ENCODE data around the gene NCOA3. TPM values are rescaled to one million over a fixed set of nuclear protein-coding genes. Genes with fewer than 3 reads are reported as not detected.

Gene NCOA3
- total RNA-seq, 1 donor = 44.5 TPM

GRCh38 chr20:47454298-47455132, 47.2 kb upstream of the NCOA3 start:
- Histone ChIP-seq H3K4me3 (ENCODE audit: insufficient read depth, low read length) (no peak overlapping the region), H3K27ac (ENCODE audit: low read depth, low read length) (no peak overlapping the region), H3K27me3 (ENCODE audit: insufficient read depth, low read length) (no peaks in the 10 kb centered on the region), H4K20me1 (ENCODE audit: insufficient read depth, low read length) (no peaks in the 10 kb centered on the region), H3K36me3 (ENCODE audit: insufficient read depth, low read length) (no peaks in the 10 kb centered on the region), H3K79me2 (ENCODE audit: insufficient read depth, low read length) (no peaks in the 10 kb centered on the region), H3K9me3 (ENCODE audit: low read depth, low read length) (peaks cover 6% of the 10 kb centered on the region), H3K4me1 (ENCODE audit: insufficient read depth, low read length) (peaks cover 17% of the 10 kb centered on the region), H3K4me2 (ENCODE audit: insufficient read depth, low read length) (no peak overlapping the region), H2AFZ (ENCODE audit: low read length) (no peak overlapping the region)
- TF ChIP-seq CTCF (IDR thresholded peaks at IDR 0.05; ENCODE audit: extremely low read depth, low read depth, low read length) = no peak
- DNase-seq (ENCODE audit: insufficient read length, low spot score, missing footprints) = no peak

- Histone ChIP-seq H3K4me1 (ENCODE audit: insufficient read depth, low read length) (peaks cover 17% of the 10 kb centered on the region), H3K4me3 (ENCODE audit: insufficient read depth, low read length) (no peak overlapping the region)
- no peak for TF ChIP-seq CTCF (IDR thresholded peaks at IDR 0.05; ENCODE audit: extremely low read depth, low read depth, low read length)
These were observed 46.3 kb upstream of the NCOA3 start for GRCh38 chr20:47455133-47456040.

GRCh38 chr20:47456041-47456537, 45.6 kb upstream of the NCOA3 start:
- H3K36me3 ChIP-seq (ENCODE audit: insufficient read depth, low read length) = no peaks in the 10 kb centered on the region
- H3K79me2 ChIP-seq (ENCODE audit: insufficient read depth, low read length) = no peaks in the 10 kb centered on the region
- H4K20me1 ChIP-seq (ENCODE audit: insufficient read depth, low read length) = no peaks in the 10 kb centered on the region
- no peak overlapping the region for H2AFZ ChIP-seq (ENCODE audit: low read length)
- no peak for DNase-seq (ENCODE audit: insufficient read length, low spot score, missing footprints)
- no peaks in the 10 kb centered on the region for H3K27me3 ChIP-seq (ENCODE audit: insufficient read depth, low read length)
- no peak overlapping the region for H3K4me3 ChIP-seq (ENCODE audit: insufficient read depth, low read length)
- peaks cover 17% of the 10 kb centered on the region for H3K4me1 ChIP-seq (ENCODE audit: insufficient read depth, low read length)
- H3K9me3 ChIP-seq (ENCODE audit: low read depth, low read length) = peaks cover 6% of the 10 kb centered on the region
- H3K4me2 ChIP-seq (ENCODE audit: insufficient read depth, low read length) = no peak overlapping the region
- TF ChIP-seq CTCF (IDR thresholded peaks at IDR 0.05; ENCODE audit: extremely low read depth, low read depth, low read length) = no peak
- no peak overlapping the region for H3K27ac ChIP-seq (ENCODE audit: low read depth, low read length)

More at GRCh38 chr20:47455133-47456040, 46.3 kb upstream of the NCOA3 start:
- Histone ChIP-seq H3K4me2 (ENCODE audit: insufficient read depth, low read length) (no peak overlapping the region), H3K36me3 (ENCODE audit: insufficient read depth, low read length) (no peaks in the 10 kb centered on the region), H3K27me3 (ENCODE audit: insufficient read depth, low read length) (no peaks in the 10 kb centered on the region), H2AFZ (ENCODE audit: low read length) (no peak overlapping the region), H3K27ac (ENCODE audit: low read depth, low read length) (no peak overlapping the region), H4K20me1 (ENCODE audit: insufficient read depth, low read length) (no peaks in the 10 kb centered on the region), H3K79me2 (ENCODE audit: insufficient read depth, low read length) (no peaks in the 10 kb centered on the region), H3K9me3 (ENCODE audit: low read depth, low read length) (peaks cover 6% of the 10 kb centered on the region)
- DNase-seq (ENCODE audit: insufficient read length, low spot score, missing footprints) = no peak

Measured in osteoblast (primary cell).